Caco-2 (cell line): ENCODE measurements around the gene BMPR1B. TPM values are rescaled to one million over a fixed set of nuclear protein-coding genes. Genes with fewer than 3 reads are reported as not detected.

Experiments used
- BruUV-seq: library from RNA; stranded (reverse); fragments of 400-500 nt; replicated peaks from 2 replicates; lab custom pipeline; 2021; lab: Mats Ljungman, UMichigan
- CTCF ChIA-PET: fragments of 300-600 bp; sonication (Branson Sonifier 250); formaldehyde crosslinking; loops from one replicate; lab custom pipeline; 2022; ENCODE audit warnings: antibody characterized with exemption; lab: Charles Lee
- POLR2A ChIA-PET: fragments of 300-600 bp; sonication (Branson Sonifier 250); formaldehyde crosslinking; loops from one replicate; lab custom pipeline; 2022; ENCODE audit warnings: antibody characterized with exemption; lab: Charles Lee
- DNase-seq, 2 experiments: peaks; one replicate each; pipeline versions ENCODE4 v3.0.0 to v3.0.0-alpha.2; 2020 to 2022
- H3K27me3 ChIP-seq: replicated peaks from 2 replicates; pipeline ENCODE4 v1.6.0; 2011; ENCODE audit warnings: low read length; ENCODE audit not compliant: control insufficient read depth, insufficient read depth
- H3K36me3 ChIP-seq: 2 replicates; pipeline ENCODE4 v1.5.1; 2011; ENCODE audit warnings: low read length; ENCODE audit not compliant: control insufficient read depth, insufficient read depth
- H3K4me1 ChIP-seq: fragments of 250-450 bp; sonication (Bioruptor Pico); 2 replicates; pipeline ENCODE4 v1.5.1; 2020; ENCODE audit warnings: mild to moderate bottlenecking
- H3K4me3 ChIP-seq: 2 replicates; pipeline ENCODE4 v1.5.1; 2011; ENCODE audit warnings: low read depth, mild to moderate bottlenecking, control low read depth, low read length
- H3K9me3 ChIP-seq: fragments of 250-450 bp; sonication (Bioruptor Pico); 2 replicates; pipeline ENCODE4 v1.5.1; 2020; ENCODE audit warnings: mild to moderate bottlenecking, moderate library complexity
- H3K27ac Mint-ChIP-seq: one replicate; pipeline ENCODE4 v1.8.0; 2022; ENCODE audit warnings: mixed read lengths; ENCODE audit not compliant: unreplicated experiment
- H3K27me3 Mint-ChIP-seq: one replicate; pipeline ENCODE4 v1.8.0; 2022; ENCODE audit warnings: mixed read lengths; ENCODE audit not compliant: insufficient read depth, unreplicated experiment
- H3K36me3 Mint-ChIP-seq: one replicate; pipeline ENCODE4 v1.8.0; 2022; ENCODE audit warnings: mild to moderate bottlenecking, mixed read lengths; ENCODE audit not compliant: insufficient read depth, unreplicated experiment
- H3K4me1 Mint-ChIP-seq: one replicate; pipeline ENCODE4 v1.8.0; 2022; ENCODE audit warnings: low read depth, mixed read lengths; ENCODE audit not compliant: unreplicated experiment
- H3K4me3 Mint-ChIP-seq: one replicate; pipeline ENCODE4 v1.8.0; 2022; ENCODE audit warnings: mild to moderate bottlenecking, moderate library complexity, mixed read lengths; ENCODE audit not compliant: unreplicated experiment
- H3K9me3 Mint-ChIP-seq: one replicate; pipeline ENCODE4 v1.8.0; 2022; ENCODE audit warnings: mixed read lengths; ENCODE audit not compliant: unreplicated experiment
- CTCF ChIP-seq, 2 experiments: fragments of 200-600 bp in 1 of 2; IDR thresholded peaks; 1 replicate in 1 of 2; 2 replicates in 1 of 2; pipeline versions ENCODE4 v1.5.1 to v1.8.0; 2011 to 2022; ENCODE audit warnings: antibody characterized with exemption in 1 of 2, control low read depth in 1 of 2, inconsistent platforms in 1 of 2, low read depth in 1 of 2, low read length in 1 of 2, mild to moderate bottlenecking in 1 of 2, moderate library complexity in 1 of 2; ENCODE audit not compliant: insufficient read depth in 1 of 2, severe bottlenecking in 1 of 2, unreplicated experiment in 1 of 2
- intact Hi-C: fragments of 100-400 bp; cut with micrococcal nuclease; formaldehyde crosslinking; loops from one replicate; pipeline ENCODE4 v1.10.0; 2022; ENCODE audit not compliant: unreplicated experiment
- total RNA-seq: library from RNA; stranded (reverse); gene quantifications from 2 replicates; pipeline ENCODE4 v1.2.3, GENCODE V29; 2022

BMPR1B gene
- total RNA-seq, 1 experiment from 2014 or later, result 8.7 TPM

GRCh38 chr4:95093936-95094929 is 336.5 kb downstream of the BMPR1B start:
- intact Hi-C loops, result loop anchor here (2.0 kb wide), 1 partner anchor 337 kb away; the partner anchor contains the start of gene BMPR1B
- Mint-ChIP-seq H3K4me1 (peaks cover 14% of the 10 kb centered on the region), H3K36me3 (no peaks in the 10 kb centered on the region), H3K27ac (no peak overlapping the region), H3K4me3 (no peak overlapping the region), H3K27me3 (no peaks in the 10 kb centered on the region), H3K9me3 (no peaks in the 10 kb centered on the region)
- CTCF ChIA-PET, result no interaction called here
- no peak overlapping the region for H3K4me3 ChIP-seq
- H3K9me3 ChIP-seq, result no peaks in the 10 kb centered on the region
- no TSS peak for BruUV-seq
- H3K27me3 ChIP-seq, result no peaks in the 10 kb centered on the region
- H3K36me3 ChIP-seq, result no peaks in the 10 kb centered on the region
- POLR2A ChIA-PET, result no interaction called here
- H3K4me1 ChIP-seq, result no peaks in the 10 kb centered on the region
- no peak for TF ChIP-seq CTCF (IDR thresholded peaks at IDR 0.05; ENCODE audit: insufficient read depth in 1 of 2, low read depth in 1 of 2, low read length in 1 of 2, severe bottlenecking in 1 of 2, unreplicated experiment in 1 of 2)
- DNase-seq, result no peak

GRCh38 chr4:95095348-95095974 is 337.7 kb downstream of the BMPR1B start:
- Histone ChIP-seq H3K27me3 (no peaks in the 10 kb centered on the region), H3K36me3 (no peaks in the 10 kb centered on the region), H3K9me3 (no peaks in the 10 kb centered on the region), H3K4me3 (no peak overlapping the region), H3K4me1 (no peaks in the 10 kb centered on the region)
- DNase-seq, result peak in 1 of 2 experiments; percentile 55
- no peaks in the 10 kb centered on the region for H3K27me3 Mint-ChIP-seq
- intact Hi-C loops, result loop anchor here (1.0 to 2.0 kb wide), 4 partner anchors 85 to 474 kb away; partner anchors contain the start of gene BMPR1B
- POLR2A ChIA-PET, result no interaction called here
- H3K27ac Mint-ChIP-seq, result no peak overlapping the region
- peak; percentile 66 to 67 for TF ChIP-seq CTCF (IDR thresholded peaks at IDR 0.05; ENCODE audit: insufficient read depth in 1 of 2, low read depth in 1 of 2, low read length in 1 of 2, severe bottlenecking in 1 of 2, unreplicated experiment in 1 of 2)
- no peak overlapping the region for H3K4me3 Mint-ChIP-seq
- H3K36me3 Mint-ChIP-seq, result no peaks in the 10 kb centered on the region
- CTCF ChIA-PET, result no interaction called here
- H3K4me1 Mint-ChIP-seq, result peaks cover 14% of the 10 kb centered on the region
- no peaks in the 10 kb centered on the region for H3K9me3 Mint-ChIP-seq
- no TSS peak for BruUV-seq

- Histone ChIP-seq H3K36me3 (no peaks in the 10 kb centered on the region), H3K27me3 (no peaks in the 10 kb centered on the region), H3K4me3 (no peak overlapping the region), H3K4me1 (peaks cover 11% of the 10 kb centered on the region; the same call in 1 of the 2 replicates), H3K9me3 (no peaks in the 10 kb centered on the region)
- H3K27me3 Mint-ChIP-seq, result no peaks in the 10 kb centered on the region
- H3K4me1 Mint-ChIP-seq, result peaks cover 8% of the 10 kb centered on the region
- ChIA-PET POLR2A (no interaction called here), CTCF (no interaction called here)
- TF ChIP-seq CTCF (IDR thresholded peaks at IDR 0.05; ENCODE audit: insufficient read depth in 1 of 2, low read depth in 1 of 2, low read length in 1 of 2, severe bottlenecking in 1 of 2, unreplicated experiment in 1 of 2), result no peak
- DNase-seq, result no peak
- H3K4me3 Mint-ChIP-seq, result no peak overlapping the region
- intact Hi-C loops, result no loop called here
- H3K36me3 Mint-ChIP-seq, result no peaks in the 10 kb centered on the region
- no peak overlapping the region for H3K27ac Mint-ChIP-seq
- no TSS peak for BruUV-seq
- H3K9me3 Mint-ChIP-seq, result no peaks in the 10 kb centered on the region
These were observed 344.5 kb downstream of the BMPR1B start for GRCh38 chr4:95102162-95102790.
